ENCODE results near the gene AMOTL2. TPM values are rescaled to one million over a fixed set of nuclear protein-coding genes. Genes with fewer than 3 reads are reported as not detected.

Gene AMOTL2
- total and polyA plus RNA-seq, 4 donors: 4.2 to 16.7 (median 9.4) TPM

GRCh38 chr3:134388788-134389485 is 14.7 kb upstream of the AMOTL2 start:
- WGBS: 67% methylated on average over 10 of the region's 10 CpGs
- H3K4me1 ChIP-seq (ENCODE audit: control insufficient read depth in 4 of 4, insufficient read depth in 4 of 4, low read length in 3 of 4): no peaks in the 10 kb centered on the region
- H3K27ac ChIP-seq (ENCODE audit: low read depth in 1 of 2, low read length in 2 of 2): no peak overlapping the region
- no peak for DNase-seq (ENCODE audit: low spot score)
- H3K36me3 ChIP-seq (ENCODE audit: control insufficient read depth in 4 of 4, insufficient read depth in 3 of 4, low read depth in 1 of 4, low read length in 3 of 4): no peaks in the 10 kb centered on the region
- H3K9ac ChIP-seq (ENCODE audit: low read depth in 1 of 2, low read length in 2 of 2): no peak overlapping the region
- no peak overlapping the region for H3K4me3 ChIP-seq (ENCODE audit: low read depth in 1 of 3, low read length in 3 of 3)
- H3K27me3 ChIP-seq (ENCODE audit: control insufficient read depth in 4 of 4, insufficient read depth in 4 of 4, low read length in 3 of 4): no peaks in the 10 kb centered on the region
- no peaks in the 10 kb centered on the region for H3K9me3 ChIP-seq (ENCODE audit: control insufficient read depth in 4 of 4, low read length in 3 of 4)
- TF ChIP-seq ZBTB33 (IDR thresholded peaks at IDR 0.05): no peak
- no peak for TF ChIP-seq FOXA2 (IDR thresholded peaks at IDR 0.05)
- TF ChIP-seq HNF4G (IDR thresholded peaks at IDR 0.05): no peak
- TF ChIP-seq HNF4A (conservative IDR thresholded peaks at IDR 0.05): no peak
- no peak for TF ChIP-seq FOXA1 (IDR thresholded peaks at IDR 0.05)
- TF ChIP-seq, protein P1, sequence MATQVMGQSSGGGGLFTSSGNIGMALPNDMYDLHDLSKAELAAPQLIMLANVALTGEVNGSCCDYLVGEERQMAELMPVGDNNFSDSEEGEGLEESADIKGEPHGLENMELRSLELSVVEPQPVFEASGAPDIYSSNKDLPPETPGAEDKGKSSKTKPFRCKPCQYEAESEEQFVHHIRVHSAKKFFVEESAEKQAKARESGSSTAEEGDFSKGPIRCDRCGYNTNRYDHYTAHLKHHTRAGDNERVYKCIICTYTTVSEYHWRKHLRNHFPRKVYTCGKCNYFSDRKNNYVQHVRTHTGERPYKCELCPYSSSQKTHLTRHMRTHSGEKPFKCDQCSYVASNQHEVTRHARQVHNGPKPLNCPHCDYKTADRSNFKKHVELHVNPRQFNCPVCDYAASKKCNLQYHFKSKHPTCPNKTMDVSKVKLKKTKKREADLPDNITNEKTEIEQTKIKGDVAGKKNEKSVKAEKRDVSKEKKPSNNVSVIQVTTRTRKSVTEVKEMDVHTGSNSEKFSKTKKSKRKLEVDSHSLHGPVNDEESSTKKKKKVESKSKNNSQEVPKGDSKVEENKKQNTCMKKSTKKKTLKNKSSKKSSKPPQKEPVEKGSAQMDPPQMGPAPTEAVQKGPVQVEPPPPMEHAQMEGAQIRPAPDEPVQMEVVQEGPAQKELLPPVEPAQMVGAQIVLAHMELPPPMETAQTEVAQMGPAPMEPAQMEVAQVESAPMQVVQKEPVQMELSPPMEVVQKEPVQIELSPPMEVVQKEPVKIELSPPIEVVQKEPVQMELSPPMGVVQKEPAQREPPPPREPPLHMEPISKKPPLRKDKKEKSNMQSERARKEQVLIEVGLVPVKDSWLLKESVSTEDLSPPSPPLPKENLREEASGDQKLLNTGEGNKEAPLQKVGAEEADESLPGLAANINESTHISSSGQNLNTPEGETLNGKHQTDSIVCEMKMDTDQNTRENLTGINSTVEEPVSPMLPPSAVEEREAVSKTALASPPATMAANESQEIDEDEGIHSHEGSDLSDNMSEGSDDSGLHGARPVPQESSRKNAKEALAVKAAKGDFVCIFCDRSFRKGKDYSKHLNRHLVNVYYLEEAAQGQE (IDR thresholded peaks at IDR 0.05): no peak

GRCh38 chr3:134388292-134388691 is 14.0 kb upstream of the AMOTL2 start:
- H3K9me3 ChIP-seq (ENCODE audit: control insufficient read depth in 4 of 4, low read length in 3 of 4): no peaks in the 10 kb centered on the region
- TF ChIP-seq JUND (IDR thresholded peaks at IDR 0.05) (no peak), SP1 (IDR thresholded peaks at IDR 0.05) (no peak)
- H3K4me3 ChIP-seq (ENCODE audit: low read depth in 1 of 3, low read length in 3 of 3): no peak overlapping the region
- no peak for DNase-seq (ENCODE audit: low spot score)
- H3K27me3 ChIP-seq (ENCODE audit: control insufficient read depth in 4 of 4, insufficient read depth in 4 of 4, low read length in 3 of 4): no peaks in the 10 kb centered on the region
- H3K36me3 ChIP-seq (ENCODE audit: control insufficient read depth in 4 of 4, insufficient read depth in 3 of 4, low read depth in 1 of 4, low read length in 3 of 4): no peaks in the 10 kb centered on the region
- H3K4me1 ChIP-seq (ENCODE audit: control insufficient read depth in 4 of 4, insufficient read depth in 4 of 4, low read length in 3 of 4): no peaks in the 10 kb centered on the region
- H3K9ac ChIP-seq (ENCODE audit: low read depth in 1 of 2, low read length in 2 of 2): no peak overlapping the region
- H3K27ac ChIP-seq (ENCODE audit: low read depth in 1 of 2, low read length in 2 of 2): no peak overlapping the region
- 67% methylated on average over 1 of the region's 1 CpG for WGBS

GRCh38 chr3:134387293-134387692 is 13.0 kb upstream of the AMOTL2 start:
- WGBS: 76% methylated on average over 3 of the region's 3 CpGs

More at GRCh38 chr3:134387293-134387692, 13.0 kb upstream of the AMOTL2 start:
- no peak for DNase-seq (ENCODE audit: low spot score)
- no peaks in the 10 kb centered on the region for H3K4me1 ChIP-seq (ENCODE audit: control insufficient read depth in 4 of 4, insufficient read depth in 4 of 4, low read length in 3 of 4)
- no peak overlapping the region for H3K4me3 ChIP-seq (ENCODE audit: low read depth in 1 of 3, low read length in 3 of 3)
- H3K9ac ChIP-seq (ENCODE audit: low read depth in 1 of 2, low read length in 2 of 2): no peak overlapping the region
- TF ChIP-seq ZBTB33 (IDR thresholded peaks at IDR 0.05) (no peak), EGR1 (IDR thresholded peaks at IDR 0.05; ENCODE audit: low read depth in 2 of 2) (no peak)
- H3K36me3 ChIP-seq (ENCODE audit: control insufficient read depth in 4 of 4, insufficient read depth in 3 of 4, low read depth in 1 of 4, low read length in 3 of 4): no peaks in the 10 kb centered on the region
- no peak overlapping the region for H3K27ac ChIP-seq (ENCODE audit: low read depth in 1 of 2, low read length in 2 of 2)
- no peaks in the 10 kb centered on the region for H3K27me3 ChIP-seq (ENCODE audit: control insufficient read depth in 4 of 4, insufficient read depth in 4 of 4, low read length in 3 of 4)
- no peaks in the 10 kb centered on the region for H3K9me3 ChIP-seq (ENCODE audit: control insufficient read depth in 4 of 4, low read length in 3 of 4)
